Measurements from ENCODE around the gene NAA80. TPM values are rescaled to one million over a fixed set of nuclear protein-coding genes. Genes with fewer than 3 reads are reported as not detected.
"Not testable (repeated sequence)": the region's sequence is repeated elsewhere in the genome, so short reads cannot be mapped to it uniquely, and the experiment has no call there.

Gene NAA80
- polyA plus RNA-seq, 3 donors from 2014 or later, result 4.7 to 13.4 (median 10.5) TPM

DNA sequence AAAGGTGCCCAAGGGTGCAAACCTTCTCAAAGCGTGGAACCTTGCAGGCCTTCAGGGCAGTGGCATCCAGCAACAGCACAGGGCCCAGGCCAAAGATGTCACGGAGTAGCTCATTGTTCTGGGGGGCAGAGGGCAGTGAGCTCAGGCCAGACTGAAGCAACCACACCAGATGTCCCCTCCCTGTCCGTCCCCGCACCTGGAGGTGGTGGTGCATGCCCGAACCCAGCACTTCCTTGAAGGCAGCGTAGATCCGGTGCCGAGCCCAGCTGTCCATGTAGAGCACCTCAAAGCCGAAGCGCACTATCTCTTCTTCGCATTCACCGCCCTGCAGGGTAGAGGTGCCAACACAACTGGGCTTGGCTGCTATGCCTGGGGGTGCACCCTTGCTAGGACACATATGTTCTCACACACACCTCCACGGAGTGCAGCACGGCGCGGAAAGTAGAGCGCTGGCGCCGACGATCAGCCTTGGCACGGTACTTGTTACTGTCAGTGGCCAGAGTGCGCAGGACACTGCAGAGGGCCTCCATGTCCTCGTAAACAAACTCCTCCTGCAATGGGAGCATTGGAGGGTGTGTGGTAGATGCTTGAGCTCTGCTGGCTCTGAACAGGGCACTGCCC, 10.7 kb downstream of the NAA80 start:
- Mint-ChIP-seq H3K4me3 (no peak overlapping the region), H3K4me1 (peaks cover 16 to 19% of the 10 kb centered on the region in 2 donors), H3K27me3 (ENCODE audit: low read depth in 3 of 3) (peaks cover 0 to 7% (median 3%) of the 10 kb centered on the region in 3 donors), H3K27ac (no peak overlapping the region), H3K36me3 (peaks cover 0 to 15% (median 0%) of the 10 kb centered on the region in 3 donors), H3K9me3 (no peaks in the 10 kb centered on the region)
- no peak for DNase-seq

DNA sequence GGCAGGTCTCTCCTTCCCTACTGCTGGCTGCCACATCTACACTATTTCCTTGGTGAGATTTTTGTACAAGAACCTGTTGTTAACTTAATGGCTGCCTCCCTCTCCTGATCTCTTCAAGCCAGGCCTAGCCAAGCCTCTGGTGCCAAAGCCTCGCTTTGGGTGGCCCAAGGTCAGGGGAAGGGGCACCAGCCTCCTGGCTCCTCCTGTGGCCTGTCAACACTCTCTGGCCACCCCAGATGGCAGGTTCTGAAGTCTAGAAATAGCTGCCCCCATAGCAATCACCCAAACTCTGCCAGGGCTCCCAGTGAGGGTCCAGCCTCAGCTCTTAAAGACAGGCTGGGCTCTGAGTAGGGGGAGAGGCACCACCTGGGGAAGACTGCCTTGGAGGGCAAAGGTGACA, 11.9 kb downstream of the NAA80 start:
- H3K4me1 Mint-ChIP-seq, result peaks cover 8 to 9% of the 10 kb centered on the region in 2 donors
- H3K4me3 Mint-ChIP-seq, result no peak overlapping the region
- no peak for DNase-seq
- peaks cover 0 to 3% (median 0%) of the 10 kb centered on the region in 3 donors for H3K27me3 Mint-ChIP-seq (ENCODE audit: low read depth in 3 of 3)
- H3K9me3 Mint-ChIP-seq, result no peaks in the 10 kb centered on the region
- H3K36me3 Mint-ChIP-seq, result peaks cover 0 to 15% (median 0%) of the 10 kb centered on the region in 3 donors
- H3K27ac Mint-ChIP-seq, result peak overlapping the region in 1 of 6 donors; percentile 40

DNA sequence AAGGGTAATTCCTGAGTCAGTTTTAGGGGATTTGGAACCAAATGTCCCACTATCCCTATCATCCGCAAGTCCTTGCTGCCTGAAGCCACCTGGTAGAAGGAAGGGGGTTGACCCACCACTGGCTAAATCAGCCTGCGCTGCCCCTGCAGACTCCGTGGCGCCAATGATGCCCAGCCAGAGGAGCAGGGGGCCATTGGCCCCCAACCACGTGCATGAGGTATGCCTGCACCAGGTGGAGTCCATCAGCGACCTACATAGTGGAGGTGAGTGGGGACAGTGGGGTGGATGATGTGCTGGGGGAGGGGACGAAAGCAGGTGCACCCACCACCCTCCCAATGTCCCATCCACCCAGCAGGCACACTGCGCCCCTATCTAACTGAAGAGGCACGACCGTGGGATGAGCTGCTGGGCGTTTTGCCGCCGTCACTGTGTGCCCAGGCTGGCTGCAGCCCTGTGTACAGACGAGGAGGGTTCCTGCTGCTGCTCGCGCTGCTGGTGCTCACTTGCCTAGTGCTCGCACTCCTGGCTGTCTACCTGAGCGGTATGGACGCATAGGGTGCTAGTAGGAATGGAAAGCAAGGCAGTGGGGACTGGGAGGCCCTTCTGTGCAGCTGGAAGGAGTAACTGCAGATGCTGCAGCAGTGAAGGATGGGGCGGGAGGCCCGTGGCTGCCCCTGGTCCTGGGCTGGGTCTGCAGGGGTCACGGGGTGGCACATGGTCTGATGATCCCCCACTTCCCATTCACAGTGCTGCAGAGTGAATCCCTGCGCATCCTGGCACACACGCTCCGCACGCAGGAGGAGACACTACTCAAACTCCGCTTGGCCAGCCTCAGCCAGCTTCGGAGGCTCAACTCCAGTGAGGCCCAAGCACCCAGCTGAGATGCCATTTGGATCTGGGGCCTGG, 12.6 kb downstream of the NAA80 start:
- peaks cover 5 to 8% of the 10 kb centered on the region in 2 donors for H3K4me1 Mint-ChIP-seq
- no peak overlapping the region for H3K27ac Mint-ChIP-seq
- H3K36me3 Mint-ChIP-seq, result peaks cover 0 to 15% (median 0%) of the 10 kb centered on the region in 3 donors
- H3K4me3 Mint-ChIP-seq, result no peak overlapping the region
- H3K9me3 Mint-ChIP-seq, result no peaks in the 10 kb centered on the region
- DNase-seq, result no peak
- peaks cover 0 to 3% (median 1%) of the 10 kb centered on the region in 3 donors for H3K27me3 Mint-ChIP-seq (ENCODE audit: low read depth in 3 of 3)

DNA sequence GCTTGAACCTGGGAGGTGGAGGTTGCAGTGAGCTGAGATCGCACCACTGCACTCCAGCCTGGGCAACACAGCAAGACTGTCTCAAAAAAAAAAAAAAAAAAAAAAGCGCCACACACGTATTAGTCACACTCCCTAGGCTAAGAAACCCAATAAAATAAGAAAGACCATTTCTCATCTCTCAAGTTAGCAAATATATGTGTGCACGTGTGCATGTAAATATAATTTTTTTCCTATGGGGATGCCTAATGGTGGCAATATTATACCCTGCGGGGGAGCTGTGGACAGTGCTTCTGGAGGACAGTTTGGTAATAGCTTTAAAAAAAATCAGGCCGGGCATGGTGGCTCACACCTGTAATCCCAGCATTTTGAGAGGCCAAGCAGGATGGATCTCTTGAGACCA, 15.1 kb downstream of the NAA80 start:
- H3K9me3 Mint-ChIP-seq; H3K4me1 Mint-ChIP-seq; DNase-seq; H3K4me3 Mint-ChIP-seq; H3K27ac Mint-ChIP-seq; H3K27me3 Mint-ChIP-seq (ENCODE audit: low read depth in 3 of 3): not testable (repeated sequence)
- peaks cover 0 to 12% (median 0%) of the 10 kb centered on the region in 3 donors for H3K36me3 Mint-ChIP-seq

DNA sequence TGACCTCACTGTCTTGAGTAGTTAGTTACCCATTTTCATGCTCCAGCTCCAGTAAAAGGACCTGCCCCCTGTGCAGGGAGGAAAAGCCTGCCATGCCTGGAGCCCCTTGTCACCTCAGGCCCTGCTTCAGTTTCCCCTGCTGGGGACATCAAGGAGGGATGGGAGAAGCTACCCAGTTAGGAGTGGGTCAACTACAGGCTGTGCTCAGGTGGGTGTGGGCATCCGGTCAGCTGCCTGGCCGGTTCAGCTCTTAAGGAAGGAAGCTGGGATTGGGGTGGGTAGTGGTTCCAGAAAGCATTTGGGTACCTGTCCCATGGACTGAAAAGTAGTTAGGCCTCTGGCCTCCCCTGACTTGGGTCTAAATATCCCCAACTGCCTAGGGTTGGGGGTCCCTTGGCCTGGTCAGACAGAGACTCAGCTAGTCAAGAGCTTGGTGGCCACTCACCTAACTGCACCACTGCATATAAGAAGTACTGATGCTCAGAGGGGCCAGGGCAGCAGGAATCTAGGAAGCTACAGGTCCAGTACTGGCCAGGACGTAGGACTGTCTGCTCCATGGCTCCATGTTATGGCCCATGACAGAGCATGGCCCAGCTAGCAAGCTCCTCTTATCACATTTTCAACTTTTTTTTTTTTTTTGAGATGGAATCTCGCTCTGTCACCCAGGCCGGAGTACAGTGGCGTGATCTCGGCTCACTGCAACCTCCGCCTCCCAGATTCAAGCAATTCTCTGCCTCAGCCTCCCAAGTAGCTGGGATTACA, 19.8 kb downstream of the NAA80 start:
- Mint-ChIP-seq H3K9me3 (no peaks in the 10 kb centered on the region), H3K36me3 (no peaks in the 10 kb centered on the region), H3K4me1 (peaks cover 8 to 9% of the 10 kb centered on the region in 2 donors), H3K4me3 (no peak overlapping the region), H3K27me3 (ENCODE audit: low read depth in 3 of 3) (peaks cover 7 to 16% (median 16%) of the 10 kb centered on the region in 3 donors), H3K27ac (no peak overlapping the region)
- no peak for DNase-seq

DNA sequence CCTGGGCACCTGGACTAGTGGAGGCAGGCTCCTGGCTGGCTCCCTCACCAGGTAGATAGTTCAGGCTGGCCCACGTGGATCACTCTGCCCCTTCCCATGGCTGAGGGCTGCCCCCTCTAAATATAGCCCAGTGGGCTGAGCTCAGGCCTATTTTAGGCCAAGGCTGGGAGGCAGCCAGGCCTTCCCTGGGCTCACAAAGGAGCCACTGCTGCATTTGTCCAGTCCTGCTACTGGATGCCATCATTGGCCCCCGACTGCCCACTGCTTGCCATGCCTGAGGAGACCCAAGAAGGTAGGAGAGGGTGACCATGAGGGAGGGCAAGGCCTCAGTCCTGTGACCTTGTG, 20.4 kb downstream of the NAA80 start, which contains the start of gene LSMEM2:
TSS of gene LSMEM2 (plus strand) at position 208 of the 345 bp plus-strand sequence. CDS start at position 235, 27 bp downstream.
- H3K27me3 Mint-ChIP-seq (ENCODE audit: low read depth in 3 of 3), result peaks cover 11 to 22% (median 21%) of the 10 kb centered on the region in 3 donors
- DNase-seq, result no peak
- no peak within 1 kb of the TSS for H3K27ac Mint-ChIP-seq
- H3K4me3 Mint-ChIP-seq, result no peak within 1 kb of the TSS
- no peaks in the 10 kb centered on the region for H3K36me3 Mint-ChIP-seq
- H3K4me1 Mint-ChIP-seq, result peaks cover 12 to 15% of the 10 kb centered on the region in 2 donors
- H3K9me3 Mint-ChIP-seq, result no peaks in the 10 kb centered on the region

DNA sequence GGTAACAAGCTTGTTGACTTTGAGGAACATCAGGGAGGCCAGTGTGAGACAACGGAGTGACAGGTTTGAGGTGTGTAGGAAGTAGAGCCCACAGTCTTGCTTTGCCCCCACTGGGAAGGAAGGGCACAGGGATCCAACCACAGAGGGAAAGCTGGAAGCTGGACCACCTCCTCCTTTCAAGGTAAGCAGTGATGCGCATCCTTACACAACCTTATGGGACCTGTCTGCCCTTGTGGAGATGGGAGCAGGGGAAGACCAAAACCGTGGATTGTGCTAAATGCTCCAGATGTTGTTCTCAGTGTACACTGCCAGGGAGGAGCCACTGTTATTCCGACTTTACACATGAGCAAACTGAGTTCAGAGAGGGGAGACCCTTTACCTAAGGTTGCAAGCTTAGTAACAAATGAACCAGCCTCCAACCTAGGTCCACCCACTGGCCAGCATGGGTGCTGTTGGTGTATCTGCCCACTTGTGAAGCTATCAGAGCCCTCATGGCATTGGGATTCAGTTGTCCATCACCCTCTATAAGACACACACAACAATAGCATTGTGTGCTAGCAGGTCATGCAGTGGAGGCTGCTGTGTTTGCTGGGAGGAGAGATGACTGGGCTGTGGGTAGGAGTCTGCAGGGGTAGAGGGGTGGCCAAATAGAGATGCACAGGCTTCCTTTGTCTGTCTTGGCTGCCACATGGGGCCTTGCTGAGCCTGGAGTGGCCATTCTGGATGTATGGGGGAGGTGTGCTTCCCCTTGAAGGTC, 20.9 kb downstream of the NAA80 start:
- H3K27me3 Mint-ChIP-seq (ENCODE audit: low read depth in 3 of 3), result peaks cover 11 to 22% (median 22%) of the 10 kb centered on the region in 3 donors
- no peaks in the 10 kb centered on the region for H3K9me3 Mint-ChIP-seq
- no peaks in the 10 kb centered on the region for H3K36me3 Mint-ChIP-seq
- H3K4me3 Mint-ChIP-seq, result no peak overlapping the region
- DNase-seq, result no peak
- H3K27ac Mint-ChIP-seq, result no peak overlapping the region
- peaks cover 12 to 15% of the 10 kb centered on the region in 2 donors for H3K4me1 Mint-ChIP-seq

DNA sequence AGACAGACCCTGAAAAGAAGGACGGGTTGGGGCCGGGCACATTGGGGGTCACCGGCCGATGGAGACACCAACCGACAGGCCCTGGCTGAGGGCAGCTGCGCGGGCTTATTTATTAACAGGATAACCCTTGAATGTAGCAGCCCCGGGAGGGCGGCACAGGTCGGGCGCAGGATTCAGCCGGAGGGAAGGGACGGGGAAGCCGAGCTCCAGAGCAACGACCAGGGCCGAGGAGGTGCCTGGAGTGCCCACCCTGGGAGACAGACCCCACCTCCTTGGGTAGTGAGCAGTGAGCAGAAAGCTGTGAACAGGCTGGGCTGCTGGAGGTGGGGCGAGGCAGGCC, 22.5 kb downstream of the NAA80 start:
- H3K4me3 Mint-ChIP-seq, result no peak overlapping the region
- no peak for DNase-seq

DNA sequence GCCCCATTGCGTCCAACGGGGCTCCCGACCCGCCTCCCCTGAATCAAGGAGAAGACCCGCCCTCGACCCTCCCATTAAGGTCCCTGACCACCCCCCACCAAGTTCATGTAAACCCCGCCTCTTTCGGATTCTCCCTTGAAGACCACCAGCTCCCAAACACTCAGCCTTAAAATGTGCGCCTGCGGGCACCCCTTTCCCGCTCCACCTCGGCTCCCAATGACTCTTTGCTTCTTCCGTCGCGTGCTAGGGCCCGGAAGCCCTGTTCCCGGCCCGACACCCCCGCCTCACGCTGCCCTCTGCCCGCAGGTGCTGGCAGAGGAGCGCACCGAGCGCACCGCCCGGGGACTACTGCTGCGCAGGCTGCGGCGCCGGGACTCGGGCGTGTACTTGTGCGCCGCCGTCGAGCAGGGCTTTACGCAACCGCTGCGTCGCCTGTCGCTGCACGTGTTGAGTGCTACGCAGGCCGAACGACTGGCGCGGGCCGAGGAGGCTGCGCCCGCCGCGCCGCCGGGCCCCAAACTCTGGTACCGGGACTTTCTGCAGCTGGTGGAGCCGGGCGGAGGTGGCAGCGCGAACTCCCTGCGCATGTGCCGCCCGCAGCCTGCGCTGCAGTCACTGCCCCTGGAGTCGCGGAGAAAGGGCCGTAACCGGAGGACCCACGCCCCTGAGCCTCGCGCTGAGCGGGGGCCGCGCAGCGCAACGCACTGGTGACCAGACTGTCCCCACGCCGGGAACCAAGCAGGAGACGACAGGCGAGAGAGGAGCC, 23.0 kb downstream of the NAA80 start:
- DNase-seq, result no peak
- Mint-ChIP-seq H3K27me3 (ENCODE audit: low read depth in 3 of 3) (peaks cover 16 to 26% (median 24%) of the 10 kb centered on the region in 3 donors), H3K4me1 (peaks cover 21% of the 10 kb centered on the region in 2 donors), H3K36me3 (no peaks in the 10 kb centered on the region), H3K9me3 (no peaks in the 10 kb centered on the region), H3K27ac (no peak overlapping the region), H3K4me3 (peak overlapping the region in 1 of 5 donors; percentile 25)

More for the DNA sequence above, 22.5 kb downstream of the NAA80 start:
- Mint-ChIP-seq H3K27me3 (ENCODE audit: low read depth in 3 of 3) (peaks cover 16 to 26% (median 24%) of the 10 kb centered on the region in 3 donors), H3K36me3 (no peaks in the 10 kb centered on the region), H3K27ac (no peak overlapping the region), H3K9me3 (no peaks in the 10 kb centered on the region), H3K4me1 (peaks cover 18 to 21% of the 10 kb centered on the region in 2 donors)

DNA sequence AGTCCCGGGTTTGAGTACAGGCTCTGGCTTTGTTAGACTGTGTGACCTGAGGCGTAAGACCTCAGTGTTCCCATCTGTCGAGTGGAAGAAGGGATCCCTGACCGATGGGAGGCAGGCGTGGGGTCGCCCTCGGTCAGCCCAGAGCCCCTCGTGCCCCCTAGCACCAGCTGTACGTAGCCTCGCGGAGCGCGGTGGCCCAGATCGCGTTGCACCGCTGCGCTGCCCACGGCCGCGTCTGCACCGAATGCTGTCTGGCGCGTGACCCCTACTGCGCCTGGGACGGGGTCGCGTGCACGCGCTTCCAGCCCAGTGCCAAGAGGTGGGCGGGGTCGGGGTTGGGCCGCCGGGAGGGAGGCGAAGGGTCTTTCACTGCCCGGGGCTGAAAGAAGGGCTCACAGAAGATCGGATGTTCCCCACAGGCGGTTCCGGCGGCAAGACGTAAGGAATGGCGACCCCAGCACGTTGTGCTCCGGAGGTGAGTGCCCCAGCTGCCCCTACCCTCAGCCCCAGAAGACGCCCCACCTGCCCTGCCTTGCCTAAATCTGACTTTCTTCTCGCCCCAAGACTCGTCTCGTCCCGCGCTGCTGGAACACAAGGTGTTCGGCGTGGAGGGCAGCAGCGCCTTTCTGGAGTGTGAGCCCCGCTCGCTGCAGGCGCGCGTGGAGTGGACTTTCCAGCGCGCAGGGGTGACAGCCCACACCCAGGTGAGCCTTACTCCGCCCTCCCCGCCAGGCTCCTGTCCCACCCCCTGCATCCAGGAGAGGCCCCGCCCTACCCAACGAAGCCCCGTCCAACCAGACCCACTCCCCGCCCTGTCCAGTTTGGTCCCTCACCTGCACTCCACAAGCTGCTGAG, 23.8 kb downstream of the NAA80 start:
- H3K4me1 Mint-ChIP-seq, result peaks cover 21% of the 10 kb centered on the region in 2 donors
- no peaks in the 10 kb centered on the region for H3K9me3 Mint-ChIP-seq
- no peak for DNase-seq
- peak overlapping the region in 2 of 5 donors; percentile 25 to 33 for H3K4me3 Mint-ChIP-seq
- H3K27me3 Mint-ChIP-seq (ENCODE audit: low read depth in 3 of 3), result peaks cover 16 to 26% (median 24%) of the 10 kb centered on the region in 3 donors
- no peak overlapping the region for H3K27ac Mint-ChIP-seq
- no peaks in the 10 kb centered on the region for H3K36me3 Mint-ChIP-seq

DNA sequence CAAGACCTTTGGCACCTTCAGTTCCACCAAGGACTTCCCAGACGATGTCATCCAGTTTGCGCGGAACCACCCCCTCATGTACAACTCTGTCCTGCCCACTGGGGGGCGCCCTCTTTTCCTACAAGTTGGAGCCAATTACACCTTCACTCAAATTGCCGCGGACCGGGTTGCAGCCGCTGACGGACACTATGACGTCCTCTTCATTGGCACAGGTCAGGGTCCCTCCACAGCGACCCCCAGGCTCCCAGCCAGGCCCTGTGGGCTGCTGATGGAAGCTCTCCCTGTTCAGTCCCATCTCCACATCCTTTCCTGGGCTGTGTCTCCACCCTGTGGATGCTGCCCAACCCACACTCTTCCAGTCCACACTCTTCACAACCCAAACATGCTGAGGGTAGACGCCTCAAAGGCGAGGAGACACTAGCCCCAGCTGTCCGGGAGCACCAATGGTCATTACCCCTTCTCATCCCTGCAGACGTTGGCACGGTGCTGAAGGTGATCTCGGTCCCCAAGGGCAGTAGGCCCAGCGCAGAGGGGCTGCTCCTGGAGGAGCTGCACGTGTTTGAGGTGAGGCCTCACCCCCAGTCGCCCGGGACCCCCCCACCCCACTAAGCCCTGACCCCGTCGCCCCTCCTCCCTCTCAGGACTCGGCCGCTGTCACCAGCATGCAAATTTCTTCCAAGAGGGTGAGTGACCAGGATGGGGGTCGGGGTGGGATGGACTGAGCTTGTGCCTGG, 24.7 kb downstream of the NAA80 start:
- no peaks in the 10 kb centered on the region for H3K36me3 Mint-ChIP-seq
- peak; percentile 63 to 69 (median 68) for DNase-seq
- H3K27me3 Mint-ChIP-seq (ENCODE audit: low read depth in 3 of 3), result peaks cover 16 to 26% (median 25%) of the 10 kb centered on the region in 3 donors
- no peaks in the 10 kb centered on the region for H3K9me3 Mint-ChIP-seq
- peak overlapping the region in 3 of 6 donors; percentile 37 to 82 (median 77) for H3K27ac Mint-ChIP-seq
- peak overlapping the region in 4 of 5 donors; percentile 26 to 61 (median 51) for H3K4me3 Mint-ChIP-seq
- H3K4me1 Mint-ChIP-seq, result peaks cover 21% of the 10 kb centered on the region in 2 donors
